Mucosa of descending colon (tissue), 3 donors: ENCODE data around the gene SPINT3. TPM values are rescaled to one million over a fixed set of nuclear protein-coding genes. Genes with fewer than 3 reads are reported as not detected.

Experiments
- ATAC-seq: fragments of 200-7000 bp; cut with Tn5 transposase; one replicate; pipeline ENCODE4 v1.9.1; 2020; ENCODE audit warnings: mild to moderate bottlenecking, moderate library complexity
- DNase-seq, 3 donors: peaks; one replicate each; pipeline ENCODE4 v3.0.0-alpha.2; 2020
- H3K36me3 ChIP-seq: fragments of 200-600 bp; one replicate; pipeline ENCODE4 v1.8.0; 2021; ENCODE audit warnings: low read depth, mild to moderate bottlenecking
- H3K4me1 ChIP-seq: fragments of 200-600 bp; one replicate; pipeline ENCODE4 v1.8.0; 2021; ENCODE audit warnings: low read depth, mild to moderate bottlenecking
- H3K4me3 ChIP-seq: fragments of 200-600 bp; one replicate; pipeline ENCODE4 v1.8.0; 2021; ENCODE audit warnings: mild to moderate bottlenecking
- H3K9me3 ChIP-seq: fragments of 200-600 bp; one replicate; pipeline ENCODE4 v1.8.0; 2021; ENCODE audit warnings: mild to moderate bottlenecking
- intact Hi-C, 2 donors: fragments of 100-400 bp; cut with DNase I in 1 of 2; cut with micrococcal nuclease in 1 of 2; formaldehyde crosslinking; loops; one replicate each; pipeline versions ENCODE4 v1.11.0 to v1.11.1; 2022; cut with DNase I, micrococcal nuclease
- total RNA-seq, 3 donors: library from RNA; stranded (reverse); fragmentation: NEBNext Ultra II Directional in 2 of 3; extraction: Animal tissue kit (Norgen Biotek cat#: 25700) in 2 of 3; gene quantifications; one replicate each; pipeline versions ENCODE4 v1.2.1 to v1.2.4, GENCODE V29; 2021 to 2023
- TF ChIP-seq, protein P1 (sequence below): fragments of 200-600 bp; IDR thresholded peaks from one replicate; pipeline ENCODE4 v1.8.0; 2022; ENCODE audit warnings: antibody characterized with exemption, mild to moderate bottlenecking
- donor health status: DM: no; HTN: no; CAD: no; lungs with moderate emphysema.
- donor health status: DM: no; HTN: no; CAD: no.
- donor health status: DM: no; HTN: yes; CAD: no.

The SPINT3 gene
- total RNA-seq, 3 donors from 2014 or later = not detected

DNA sequence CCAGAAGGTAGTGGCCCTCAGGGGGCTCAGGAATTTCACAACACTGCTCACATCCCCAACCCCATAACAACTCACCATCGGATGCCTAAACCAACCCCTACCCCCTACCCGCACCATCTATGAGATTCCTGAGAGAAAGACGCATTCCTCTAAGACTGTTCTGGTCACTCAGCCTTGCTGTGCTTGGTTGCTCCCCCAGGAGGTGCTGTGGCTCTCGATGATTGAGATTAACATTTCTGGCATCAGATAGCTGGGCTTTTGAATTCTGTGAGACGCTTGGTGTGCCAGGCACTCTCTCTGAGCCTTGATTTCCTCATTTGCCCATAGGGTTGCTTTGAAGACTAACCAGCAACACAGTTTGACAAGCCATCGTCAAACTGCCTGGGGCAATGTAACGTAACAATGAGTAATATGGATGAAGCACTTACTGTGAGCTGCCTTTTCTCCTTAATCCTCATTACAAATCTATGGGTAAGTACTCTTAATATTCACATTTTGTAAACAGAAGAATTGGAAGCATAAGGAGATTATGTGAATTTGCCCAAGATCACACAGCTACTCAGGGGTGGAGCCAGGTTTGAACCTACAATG, 22.9 kb upstream of the SPINT3 start:
- no peaks in the 10 kb centered on the region for H3K4me1 ChIP-seq
- H3K9me3 ChIP-seq = no peaks in the 10 kb centered on the region
- H3K4me3 ChIP-seq = no peak overlapping the region
- ATAC-seq = no peak
- TF ChIP-seq, protein P1, sequence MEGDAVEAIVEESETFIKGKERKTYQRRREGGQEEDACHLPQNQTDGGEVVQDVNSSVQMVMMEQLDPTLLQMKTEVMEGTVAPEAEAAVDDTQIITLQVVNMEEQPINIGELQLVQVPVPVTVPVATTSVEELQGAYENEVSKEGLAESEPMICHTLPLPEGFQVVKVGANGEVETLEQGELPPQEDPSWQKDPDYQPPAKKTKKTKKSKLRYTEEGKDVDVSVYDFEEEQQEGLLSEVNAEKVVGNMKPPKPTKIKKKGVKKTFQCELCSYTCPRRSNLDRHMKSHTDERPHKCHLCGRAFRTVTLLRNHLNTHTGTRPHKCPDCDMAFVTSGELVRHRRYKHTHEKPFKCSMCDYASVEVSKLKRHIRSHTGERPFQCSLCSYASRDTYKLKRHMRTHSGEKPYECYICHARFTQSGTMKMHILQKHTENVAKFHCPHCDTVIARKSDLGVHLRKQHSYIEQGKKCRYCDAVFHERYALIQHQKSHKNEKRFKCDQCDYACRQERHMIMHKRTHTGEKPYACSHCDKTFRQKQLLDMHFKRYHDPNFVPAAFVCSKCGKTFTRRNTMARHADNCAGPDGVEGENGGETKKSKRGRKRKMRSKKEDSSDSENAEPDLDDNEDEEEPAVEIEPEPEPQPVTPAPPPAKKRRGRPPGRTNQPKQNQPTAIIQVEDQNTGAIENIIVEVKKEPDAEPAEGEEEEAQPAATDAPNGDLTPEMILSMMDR = no peak
- intact Hi-C loops = no loop called here
- DNase-seq = no peak
- no peaks in the 10 kb centered on the region for H3K36me3 ChIP-seq

DNA sequence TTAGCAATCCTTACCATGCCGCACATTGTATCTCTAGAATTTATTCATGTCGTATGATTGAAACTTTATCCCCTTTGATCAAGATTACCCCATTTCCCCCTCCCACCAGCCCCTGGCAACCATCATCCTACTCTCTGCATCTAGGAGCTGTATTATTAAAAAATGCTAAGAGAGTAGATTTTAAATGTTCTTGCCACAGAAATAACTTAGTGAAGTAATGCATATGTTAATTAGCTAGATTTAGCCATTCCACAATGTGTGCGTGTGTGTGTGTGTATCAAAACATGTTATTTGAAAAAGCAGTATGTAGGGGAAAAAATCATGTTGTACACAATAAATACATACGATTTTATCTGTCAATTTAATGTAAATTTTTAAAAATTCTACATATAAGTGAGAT, 11.9 kb upstream of the SPINT3 start:
- Histone ChIP-seq H3K4me3 (no peak overlapping the region), H3K9me3 (no peaks in the 10 kb centered on the region), H3K4me1 (no peaks in the 10 kb centered on the region), H3K36me3 (no peaks in the 10 kb centered on the region)
- DNase-seq (no peak), ATAC-seq (no peak)
- TF ChIP-seq, protein P1 = no peak
- intact Hi-C loops = no loop called here

DNA sequence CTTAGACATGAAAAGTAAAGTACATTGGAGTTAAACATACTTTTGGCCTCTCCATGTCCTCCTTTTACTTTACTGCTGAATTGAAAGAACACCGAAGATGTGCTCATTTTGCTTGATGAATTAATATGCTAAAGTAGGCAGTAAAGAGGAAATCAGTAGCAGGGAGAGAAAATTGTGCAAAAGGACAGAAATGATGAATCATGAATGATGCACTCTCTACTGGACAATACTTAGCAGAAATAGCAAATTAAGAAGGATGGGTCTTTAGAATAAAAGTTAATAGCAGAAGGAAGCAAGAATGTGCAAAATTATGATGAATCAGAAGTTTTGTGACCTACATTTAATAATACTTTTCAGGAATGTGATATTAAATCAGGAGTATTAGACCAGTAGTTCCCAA, 8.4 kb upstream of the SPINT3 start:
- Histone ChIP-seq H3K9me3 (no peaks in the 10 kb centered on the region), H3K36me3 (no peaks in the 10 kb centered on the region), H3K4me1 (no peaks in the 10 kb centered on the region), H3K4me3 (no peak overlapping the region)
- no peak for DNase-seq
- intact Hi-C loops = no loop called here
- no peak for ATAC-seq
- TF ChIP-seq, protein P1 = no peak

DNA sequence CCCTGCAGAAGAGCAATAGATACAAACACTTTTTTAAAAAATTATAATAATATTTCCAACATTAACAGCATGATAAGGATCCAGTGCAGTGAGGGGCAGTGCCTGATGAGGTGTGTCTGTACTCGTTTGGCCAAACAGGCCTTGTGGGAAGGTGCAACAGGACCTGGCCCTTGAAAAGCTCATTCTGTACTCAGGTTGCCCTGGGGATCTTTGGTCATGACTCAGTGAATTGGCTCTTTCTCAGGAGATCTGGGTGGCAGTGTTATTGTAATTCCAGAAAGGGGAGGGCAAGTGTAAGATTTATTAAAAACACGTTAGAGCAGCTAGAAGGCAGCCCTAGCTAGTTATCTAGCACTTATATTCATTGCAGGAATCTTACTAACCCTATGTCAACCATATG, 2.9 kb upstream of the SPINT3 start:
- Histone ChIP-seq H3K9me3 (no peaks in the 10 kb centered on the region), H3K4me3 (no peak overlapping the region), H3K4me1 (no peaks in the 10 kb centered on the region), H3K36me3 (no peaks in the 10 kb centered on the region)
- peak; percentile 79 for ATAC-seq
- intact Hi-C loops = no loop called here
- TF ChIP-seq, protein P1 = no peak
- DNase-seq = no peak

DNA sequence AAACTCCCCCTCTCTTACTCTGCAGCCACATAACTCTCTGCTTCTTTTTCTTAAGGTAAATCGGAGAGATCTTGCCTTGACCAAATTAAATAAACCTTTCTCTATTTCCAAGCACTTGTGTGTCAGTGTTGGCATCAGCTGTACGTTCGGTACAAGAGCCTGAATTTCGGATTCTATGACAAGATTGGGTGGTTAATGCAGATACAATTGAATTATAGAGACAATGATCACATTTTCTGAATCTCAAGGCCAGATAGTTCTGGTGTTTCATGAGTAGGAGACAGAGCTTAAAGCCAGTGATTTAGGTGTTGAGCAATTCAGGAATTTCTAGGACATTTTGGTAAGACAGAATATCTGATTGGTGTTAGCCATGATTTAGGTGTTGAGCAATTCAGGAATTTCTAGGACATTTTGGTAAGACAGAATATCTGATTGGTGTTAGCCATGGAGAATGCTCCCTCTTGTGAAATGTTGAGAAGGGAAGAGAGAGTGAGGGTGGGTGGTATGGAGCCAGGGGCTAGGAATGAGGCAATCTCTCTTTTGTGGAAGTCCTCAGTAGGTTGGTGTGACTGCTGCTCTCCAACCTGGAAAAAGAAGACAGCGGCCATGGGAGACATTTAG, 5.1 kb downstream of the SPINT3 start:
- intact Hi-C loops = no loop called here
- Histone ChIP-seq H3K4me1 (no peaks in the 10 kb centered on the region), H3K9me3 (no peaks in the 10 kb centered on the region), H3K36me3 (no peaks in the 10 kb centered on the region), H3K4me3 (no peak overlapping the region)
- ATAC-seq (no peak), DNase-seq (no peak)
- TF ChIP-seq, protein P1 = no peak

DNA sequence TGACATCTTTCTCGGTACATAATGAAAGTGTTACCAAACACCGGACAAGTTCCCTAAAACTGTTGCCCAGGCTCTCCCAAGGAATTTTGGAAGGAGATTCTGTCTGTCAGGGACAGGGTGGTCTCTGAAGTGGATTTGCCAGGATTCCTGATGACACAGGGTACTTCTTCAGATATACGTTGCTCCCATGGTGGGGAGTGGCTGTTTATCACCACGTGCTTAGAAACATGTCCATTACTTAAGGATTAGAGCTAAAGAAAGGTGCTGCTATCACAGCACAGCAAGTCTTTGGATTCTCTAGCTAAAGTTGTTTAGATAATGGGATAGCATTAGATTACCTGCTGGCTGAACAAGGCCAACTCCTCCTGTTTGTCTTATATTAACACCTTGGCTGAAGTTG, 6.3 kb downstream of the SPINT3 start:
- Histone ChIP-seq H3K36me3 (no peaks in the 10 kb centered on the region), H3K9me3 (no peaks in the 10 kb centered on the region), H3K4me3 (no peak overlapping the region), H3K4me1 (no peaks in the 10 kb centered on the region)
- TF ChIP-seq, protein P1 = no peak
- no peak for ATAC-seq
- intact Hi-C loops = no loop called here
- no peak for DNase-seq
